ENCODE measurements around the gene SLC22A12.

DNA sequence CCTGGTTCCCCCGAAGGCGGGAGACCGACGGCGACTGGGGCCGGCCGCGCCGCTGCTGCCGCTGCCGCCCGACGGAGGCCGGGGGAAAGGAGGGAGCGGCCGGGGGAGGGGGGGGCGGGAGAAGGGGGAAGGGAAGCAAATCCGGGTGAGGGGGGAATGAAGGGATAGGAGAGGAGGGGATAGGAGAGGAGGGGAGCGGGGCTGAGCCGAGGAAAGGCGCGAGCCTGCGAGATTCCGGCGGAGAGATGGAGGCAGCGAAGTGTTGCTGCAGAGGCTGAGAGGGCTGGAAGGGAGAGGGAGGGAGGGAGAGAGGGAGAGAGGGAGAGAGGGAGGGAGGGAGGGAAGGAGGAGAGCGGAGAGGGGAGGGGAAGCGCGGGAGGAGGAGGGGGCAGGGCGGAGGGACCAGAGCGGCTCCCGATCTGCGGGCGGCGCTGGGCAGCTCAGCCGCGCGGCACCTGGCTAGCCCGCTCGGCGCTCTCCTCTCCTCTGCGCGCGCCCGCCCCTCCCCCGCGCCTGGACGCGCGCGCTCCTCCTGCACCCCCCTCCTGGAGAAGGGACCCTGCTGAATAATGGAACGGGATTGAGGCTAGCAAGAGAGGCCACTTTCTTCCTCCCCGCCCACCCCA lies 52.3 kb downstream of the SLC22A12 start:
- TF ChIP-seq, protein P1, sequence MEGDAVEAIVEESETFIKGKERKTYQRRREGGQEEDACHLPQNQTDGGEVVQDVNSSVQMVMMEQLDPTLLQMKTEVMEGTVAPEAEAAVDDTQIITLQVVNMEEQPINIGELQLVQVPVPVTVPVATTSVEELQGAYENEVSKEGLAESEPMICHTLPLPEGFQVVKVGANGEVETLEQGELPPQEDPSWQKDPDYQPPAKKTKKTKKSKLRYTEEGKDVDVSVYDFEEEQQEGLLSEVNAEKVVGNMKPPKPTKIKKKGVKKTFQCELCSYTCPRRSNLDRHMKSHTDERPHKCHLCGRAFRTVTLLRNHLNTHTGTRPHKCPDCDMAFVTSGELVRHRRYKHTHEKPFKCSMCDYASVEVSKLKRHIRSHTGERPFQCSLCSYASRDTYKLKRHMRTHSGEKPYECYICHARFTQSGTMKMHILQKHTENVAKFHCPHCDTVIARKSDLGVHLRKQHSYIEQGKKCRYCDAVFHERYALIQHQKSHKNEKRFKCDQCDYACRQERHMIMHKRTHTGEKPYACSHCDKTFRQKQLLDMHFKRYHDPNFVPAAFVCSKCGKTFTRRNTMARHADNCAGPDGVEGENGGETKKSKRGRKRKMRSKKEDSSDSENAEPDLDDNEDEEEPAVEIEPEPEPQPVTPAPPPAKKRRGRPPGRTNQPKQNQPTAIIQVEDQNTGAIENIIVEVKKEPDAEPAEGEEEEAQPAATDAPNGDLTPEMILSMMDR (IDR thresholded peaks at IDR 0.05; ENCODE audit: insufficient read depth, low read length, poor library complexity, severe bottlenecking), result no peak
- TF ChIP-seq EZH2phosphoT487 (conservative IDR thresholded peaks at IDR 0.05; ENCODE audit: low read length), result no peak

Measured in SU-DHL-6 (cell line).